HG03565 (cell line): ENCODE results near the gene GPATCH8.

Experiments used
- ATAC-seq: cut with Tn5 transposase; IDR thresholded peaks from one replicate; pipeline ENCODE4 v1.9.1; 2021; ENCODE audit warnings: mild to moderate bottlenecking, moderate library complexity; ENCODE audit not compliant: unreplicated experiment

Gene GPATCH8

GRCh38 chr17:44359006-44359405 lies 144.2 kb downstream of the GPATCH8 start:
- ATAC-seq, result no peak

GRCh38 chr17:44358066-44358465 lies 145.1 kb downstream of the GPATCH8 start:
- no peak for ATAC-seq

GRCh38 chr17:44356241-44356640 lies 147.0 kb downstream of the GPATCH8 start:
- no peak for ATAC-seq

- ATAC-seq, result no peak
Measured at GRCh38 chr17:44355642-44356099, 147.5 kb downstream of the GPATCH8 start.

- ATAC-seq, result no peak
Measured at GRCh38 chr17:44354582-44355561, 148.3 kb downstream of the GPATCH8 start.

GRCh38 chr17:44353672-44354331 lies 149.4 kb downstream of the GPATCH8 start:
- no peak for ATAC-seq

GRCh38 chr17:44352828-44353671 lies 150.2 kb downstream of the GPATCH8 start:
- no peak for ATAC-seq

- ATAC-seq, result no peak
Measured at GRCh38 chr17:44351961-44352827, 151.0 kb downstream of the GPATCH8 start.

GRCh38 chr17:44351464-44351863 lies 151.7 kb downstream of the GPATCH8 start:
- ATAC-seq, result no peak

GRCh38 chr17:44350733-44351226 lies 152.4 kb downstream of the GPATCH8 start:
- no peak for ATAC-seq

GRCh38 chr17:44349553-44350070 lies 153.6 kb downstream of the GPATCH8 start:
- ATAC-seq, result no peak

- peak; percentile 0 for ATAC-seq
Measured at GRCh38 chr17:44348988-44349364, 154.2 kb downstream of the GPATCH8 start.

- ATAC-seq, result peak; percentile 29
Measured at GRCh38 chr17:44348234-44348987, 154.8 kb downstream of the GPATCH8 start.
